GM21526 (cell line): ENCODE measurements around the gene PKM.

ENCODE experiments used
- ATAC-seq: cut with Tn5 transposase; IDR thresholded peaks from one replicate; pipeline ENCODE4 v1.9.1; 2021; ENCODE audit warnings: moderate library complexity; ENCODE audit not compliant: unreplicated experiment, low FRiP score

Gene PKM

GRCh38 chr15:72236381-72237003, 5.5 kb upstream of the PKM start:
- ATAC-seq, result no peak

DNA sequence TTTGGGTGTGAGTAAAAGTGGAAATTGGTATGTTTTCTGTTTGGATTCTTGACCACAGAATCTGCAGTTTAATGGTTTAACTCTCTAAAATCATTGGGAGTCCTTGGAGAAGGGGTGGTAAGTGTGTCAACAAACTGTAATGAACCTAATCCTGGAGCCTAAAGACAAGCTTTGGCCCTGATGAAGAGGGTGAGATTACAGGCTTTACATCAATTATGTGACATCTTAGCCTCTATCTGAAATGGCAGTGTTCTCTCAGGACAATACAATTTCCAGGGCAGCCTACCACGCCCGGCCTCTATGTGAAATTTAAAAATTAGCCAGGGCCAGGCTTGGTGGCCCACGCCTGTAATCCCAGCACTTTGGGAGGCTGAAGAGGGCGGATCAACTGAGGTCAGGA, 4.3 kb upstream of the PKM start:
- ATAC-seq, result no peak

GRCh38 chr15:72233769-72234168, 2.8 kb upstream of the PKM start:
- no peak for ATAC-seq

GRCh38 chr15:72231833-72232478, 966 bp upstream of the PKM start:
- no peak for ATAC-seq

DNA sequence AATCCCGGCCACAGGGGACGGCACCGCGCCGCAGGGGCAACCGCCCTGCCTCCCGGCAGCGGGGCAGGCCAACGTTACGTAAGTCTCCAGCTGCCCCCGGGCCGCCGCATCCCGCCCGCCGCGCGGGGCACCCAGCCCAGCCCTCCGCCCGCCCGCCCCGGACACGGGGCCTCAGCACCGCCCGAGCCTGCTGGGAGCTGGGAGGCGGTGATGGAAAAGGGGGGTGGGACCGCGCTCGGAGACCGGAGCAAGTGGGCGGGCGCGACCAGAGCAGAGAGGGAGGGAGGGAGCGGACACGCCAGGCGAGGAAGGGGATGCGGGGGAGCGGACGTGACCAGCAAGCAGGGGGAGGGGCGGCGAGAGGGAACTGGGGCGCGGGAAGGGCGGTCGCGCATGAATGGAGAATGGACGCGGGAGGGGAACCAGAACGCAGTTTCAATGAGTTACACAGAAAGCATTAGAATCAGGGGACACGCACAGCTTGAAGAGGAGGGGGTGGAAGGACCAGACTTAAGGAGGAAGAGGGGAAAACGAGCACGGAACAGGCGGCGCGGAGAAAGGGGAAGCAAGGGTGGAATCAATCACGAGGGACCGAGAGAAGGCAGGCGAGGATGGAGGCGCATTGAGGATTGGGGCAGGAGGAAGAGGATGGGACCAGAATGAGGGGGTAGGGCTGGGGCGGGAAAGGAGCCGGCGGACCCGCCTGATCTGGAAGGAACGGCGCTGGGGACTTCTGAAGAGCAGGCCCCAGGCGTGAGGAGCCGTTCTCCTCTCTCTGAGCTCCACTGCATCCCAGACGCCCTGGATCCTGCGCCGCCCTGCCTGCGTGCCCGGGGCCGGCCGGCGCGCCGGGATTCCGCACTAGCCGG, 559 bp downstream of the PKM start:
- no peak for ATAC-seq

DNA sequence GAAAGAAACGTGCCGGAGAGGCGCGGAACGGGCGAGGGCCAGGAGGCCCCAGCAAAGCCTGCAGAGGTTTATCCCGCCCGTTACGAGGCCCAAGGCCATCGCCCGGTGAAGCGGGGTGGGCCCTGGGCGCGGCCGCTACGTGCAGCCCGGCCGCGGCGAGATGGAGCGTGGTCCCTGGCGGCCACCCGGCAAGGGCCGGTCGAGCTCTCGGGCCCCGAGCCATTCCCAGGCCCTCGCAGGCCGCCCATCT, 1.1 kb downstream of the PKM start:
- ATAC-seq, result no peak

GRCh38 chr15:72229076-72229946, 1.7 kb downstream of the PKM start:
- no peak for ATAC-seq

DNA sequence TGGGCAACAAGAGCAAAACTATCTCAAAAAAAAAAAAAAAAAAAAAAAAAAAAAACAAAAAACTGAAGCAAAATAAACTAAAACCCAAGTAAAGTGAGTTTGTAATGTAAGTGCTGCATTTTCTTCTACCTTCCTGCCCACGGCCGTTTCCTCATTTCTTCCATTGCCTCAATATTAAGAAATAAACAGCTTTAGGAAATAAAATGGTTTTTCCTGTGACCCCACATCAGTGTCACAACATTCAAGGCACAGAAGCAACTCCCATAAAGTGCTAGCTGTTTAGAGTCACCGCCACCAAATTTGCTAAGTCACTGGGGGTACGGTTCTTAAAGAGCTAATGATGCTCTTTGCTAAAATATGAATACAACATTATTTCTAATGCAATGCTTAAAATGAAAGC, 3.3 kb downstream of the PKM start:
- ATAC-seq, result no peak

- no peak for ATAC-seq
These were observed 3.8 kb downstream of the PKM start for GRCh38 chr15:72227192-72227586.

DNA sequence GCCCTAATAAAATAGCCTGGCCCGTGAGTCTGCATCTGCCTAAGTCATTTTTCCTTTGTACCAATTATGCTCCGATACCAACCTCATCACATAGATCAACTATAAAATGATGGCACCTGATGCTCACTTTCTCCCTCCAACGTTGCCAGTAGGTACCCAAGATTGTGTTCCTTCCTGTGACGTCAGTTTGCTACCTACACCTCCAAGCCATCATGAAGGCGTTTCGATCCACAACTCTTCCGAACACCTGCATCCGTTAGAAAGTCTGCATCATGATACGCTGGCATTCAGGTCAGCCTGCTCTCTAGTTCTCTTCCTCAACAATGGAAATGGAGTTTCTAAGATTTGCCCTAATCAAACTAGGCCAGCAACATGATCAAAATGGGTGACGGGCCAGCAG, 7.7 kb downstream of the PKM start:
- ATAC-seq, result no peak

- no peak for ATAC-seq
These were observed 8.6 kb downstream of the PKM start for GRCh38 chr15:72222393-72222792.

GRCh38 chr15:72220687-72221086, 10.3 kb downstream of the PKM start:
- ATAC-seq, result no peak

GRCh38 chr15:72217216-72217615, 13.8 kb downstream of the PKM start:
- no peak for ATAC-seq

DNA sequence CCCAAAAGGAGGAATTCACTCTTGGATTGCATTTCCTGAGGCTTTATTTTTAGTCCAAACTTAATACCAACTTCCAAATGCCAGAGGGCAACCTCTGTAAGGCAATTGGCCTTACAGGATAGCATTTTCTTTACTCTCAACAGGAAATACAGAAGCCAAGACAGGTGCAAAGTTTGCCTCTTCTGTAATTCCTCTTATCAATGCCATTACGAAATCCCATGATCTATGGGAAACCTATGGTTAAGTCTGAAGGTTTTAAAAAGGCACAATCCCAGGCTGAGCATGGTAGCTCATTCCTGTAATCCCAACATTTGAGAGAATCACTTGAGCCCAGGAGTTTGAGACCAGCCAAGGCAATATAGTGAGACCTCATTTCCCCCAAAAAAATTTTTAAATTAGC, 14.9 kb downstream of the PKM start:
- no peak for ATAC-seq

- no peak for ATAC-seq
These were observed 23.4 kb downstream of the PKM start for GRCh38 chr15:72207558-72208085.

DNA sequence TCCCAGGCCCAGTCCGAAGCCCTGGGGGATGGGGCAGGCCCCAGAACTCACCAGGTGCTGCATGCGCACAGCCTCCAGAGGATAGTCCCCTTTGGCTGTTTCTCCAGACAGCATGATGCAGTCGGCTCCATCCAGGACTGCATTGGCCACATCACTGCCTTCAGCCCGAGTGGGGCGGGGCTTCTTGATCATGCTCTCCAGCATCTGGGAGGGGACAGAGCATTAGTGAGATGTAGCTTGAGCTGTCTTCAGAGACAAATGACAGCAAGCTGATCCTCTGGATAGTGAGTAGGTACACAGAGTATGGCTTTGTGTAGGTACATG, 24.4 kb downstream of the PKM start:
- ATAC-seq, result no peak

DNA sequence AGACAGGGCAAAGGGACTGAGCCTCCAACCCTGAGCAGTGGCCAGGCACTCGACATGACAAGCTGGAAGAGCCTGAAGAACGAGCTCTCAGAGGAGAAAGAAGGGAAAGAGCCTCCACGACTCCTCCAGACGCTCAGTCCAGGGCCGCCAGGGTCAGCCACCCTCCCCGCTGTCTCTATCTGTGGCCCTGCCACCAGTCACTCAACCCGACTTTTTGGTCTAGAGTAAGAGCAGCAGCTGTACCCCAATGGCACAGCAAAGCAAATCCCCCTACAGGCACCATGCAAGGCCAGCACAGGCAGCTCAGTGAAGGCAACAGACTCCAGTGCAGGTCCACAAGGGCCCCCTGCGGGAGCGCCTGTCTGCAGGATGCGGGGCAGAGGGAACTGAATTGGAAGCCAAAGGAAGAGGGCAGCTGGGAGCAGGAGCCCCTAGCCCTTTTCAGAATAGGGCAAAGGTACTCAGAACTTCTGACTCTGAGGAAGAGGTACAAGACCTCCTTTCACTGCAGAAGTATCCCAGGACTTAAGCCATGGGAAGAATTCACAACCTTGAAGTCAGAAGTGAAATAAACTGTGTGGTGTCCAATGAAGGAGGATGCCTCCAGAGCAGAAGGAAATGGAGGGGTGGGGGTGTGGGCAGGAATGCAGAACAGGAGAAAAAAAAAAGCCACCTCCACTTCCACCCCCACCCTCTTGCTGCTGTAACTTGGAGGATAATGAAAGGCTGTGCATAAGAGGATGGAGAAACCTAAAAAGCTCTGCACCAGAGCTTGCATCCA, 24.9 kb downstream of the PKM start:
- no peak for ATAC-seq

DNA sequence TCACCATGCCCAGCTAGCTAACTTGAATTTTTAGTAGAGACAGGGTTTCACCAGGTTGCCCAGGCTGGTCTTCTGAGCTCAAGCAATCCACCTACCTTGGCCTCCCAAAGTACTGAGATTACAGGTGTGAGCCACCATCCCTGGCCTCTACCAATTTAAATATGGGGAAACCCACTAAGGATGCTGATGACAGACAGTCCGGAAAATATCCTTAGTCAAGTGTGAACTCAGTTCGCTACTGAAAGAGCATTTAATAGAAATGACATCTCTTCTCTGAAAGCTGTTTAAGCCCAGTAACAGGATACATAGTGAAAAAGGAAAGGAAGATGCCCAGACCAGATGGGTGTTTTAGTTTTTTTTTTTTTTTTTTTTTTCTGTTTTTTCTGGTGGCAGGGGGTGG, 25.7 kb downstream of the PKM start:
- ATAC-seq, result no peak

DNA sequence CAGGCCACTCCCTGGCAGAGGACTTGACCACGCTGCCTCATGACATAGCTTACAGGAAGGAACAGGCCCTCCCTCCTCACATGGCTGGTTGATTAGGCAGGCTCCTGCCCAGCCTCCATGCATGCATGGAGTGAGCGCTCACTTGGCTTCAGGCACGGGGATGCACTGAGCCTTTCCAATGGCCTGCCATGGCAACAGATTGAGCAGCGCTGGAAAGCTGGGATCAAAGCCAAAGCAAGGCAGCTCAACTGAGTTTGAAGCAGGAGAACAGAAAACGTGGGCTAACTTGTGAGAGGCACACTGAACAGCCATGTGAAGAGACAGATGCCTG, 27.5 kb downstream of the PKM start:
- no peak for ATAC-seq

GRCh38 chr15:72202801-72203506, 28.0 kb downstream of the PKM start:
- ATAC-seq, result no peak
